Activated T-cell treated with anti-CD3 and anti-CD28 coated beads, Interleukin-2, amount 50 U/mL, for 24 hours (primary cell): ENCODE results near the gene GALNTL6.
"Not testable (repeated sequence)": the region's sequence is repeated elsewhere in the genome, so short reads cannot be mapped to it uniquely, and the experiment has no call there.

Source experiments
- DNase-seq: peaks from one replicate; pipeline ENCODE4 v3.0.0-alpha.2; 2020
- H3K27ac Mint-ChIP-seq: 2 replicates; pipeline ENCODE4 v1.8.0; 2020; ENCODE audit warnings: mild to moderate bottlenecking, mixed read lengths
- H3K27me3 Mint-ChIP-seq: 2 replicates; pipeline ENCODE4 v1.8.0; 2020; ENCODE audit warnings: mixed read lengths
- H3K36me3 Mint-ChIP-seq: 2 replicates; pipeline ENCODE4 v1.8.0; 2020; ENCODE audit warnings: low read depth, mixed read lengths
- H3K4me1 Mint-ChIP-seq: 2 replicates; pipeline ENCODE4 v1.8.0; 2020; ENCODE audit warnings: low read depth, mixed read lengths
- H3K4me3 Mint-ChIP-seq: 2 replicates; pipeline ENCODE4 v1.8.0; 2020; ENCODE audit warnings: mild to moderate bottlenecking, moderate library complexity, mixed read lengths
- H3K9me3 Mint-ChIP-seq: 2 replicates; pipeline ENCODE4 v1.8.0; 2020; ENCODE audit warnings: mixed read lengths

Gene GALNTL6

DNA sequence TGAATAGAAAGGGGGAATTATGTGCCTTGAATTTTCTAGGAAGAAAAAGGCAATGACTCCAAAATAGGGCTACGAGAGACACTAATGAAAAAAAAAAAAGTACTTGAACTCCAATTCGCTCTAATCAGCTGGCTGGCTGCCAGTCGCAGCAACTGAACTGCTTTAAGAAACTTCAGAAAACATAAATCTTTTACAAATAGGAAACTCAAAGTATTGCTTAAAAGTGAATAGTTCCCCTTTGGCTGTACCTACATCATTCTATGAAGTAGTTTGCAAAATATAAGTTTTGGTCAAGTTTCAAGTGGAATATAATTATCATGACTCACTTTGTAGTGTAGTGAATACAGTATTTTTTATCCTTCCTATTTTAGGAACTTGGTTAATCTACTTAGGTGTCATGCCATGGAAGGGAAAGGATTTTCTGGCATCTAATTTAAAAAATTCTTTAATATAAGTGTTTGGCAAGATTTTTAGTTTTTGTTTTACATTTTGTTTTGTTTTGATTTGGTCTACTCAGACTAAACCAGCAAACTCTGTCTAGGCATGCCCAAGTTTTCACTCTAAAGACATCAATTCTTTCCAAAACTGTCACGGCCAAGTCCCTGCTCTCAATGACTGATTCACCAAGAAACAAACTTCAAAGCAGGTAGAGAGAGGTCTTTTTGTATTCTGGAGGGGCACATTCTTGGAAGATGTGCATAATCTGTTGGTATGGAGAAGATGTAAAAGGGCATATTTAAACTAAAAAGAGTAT lies 973.0 kb downstream of the GALNTL6 start:
- Mint-ChIP-seq H3K4me3 (no peak overlapping the region), H3K9me3 (no peaks in the 10 kb centered on the region), H3K27me3 (no peaks in the 10 kb centered on the region), H3K27ac (no peak overlapping the region), H3K36me3 (no peaks in the 10 kb centered on the region), H3K4me1 (no peaks in the 10 kb centered on the region)
- no peak for DNase-seq

GRCh38 chr4:172787111-172787510 lies 973.9 kb downstream of the GALNTL6 start:
- no peak for DNase-seq
- no peak overlapping the region for H3K4me3 Mint-ChIP-seq
- no peaks in the 10 kb centered on the region for H3K9me3 Mint-ChIP-seq
- H3K4me1 Mint-ChIP-seq, result no peaks in the 10 kb centered on the region
- no peaks in the 10 kb centered on the region for H3K27me3 Mint-ChIP-seq
- no peak overlapping the region for H3K27ac Mint-ChIP-seq
- no peaks in the 10 kb centered on the region for H3K36me3 Mint-ChIP-seq

GRCh38 chr4:172791841-172792240 lies 978.6 kb downstream of the GALNTL6 start:
- H3K9me3 Mint-ChIP-seq, result no peaks in the 10 kb centered on the region
- no peaks in the 10 kb centered on the region for H3K36me3 Mint-ChIP-seq
- no peaks in the 10 kb centered on the region for H3K4me1 Mint-ChIP-seq
- no peaks in the 10 kb centered on the region for H3K27me3 Mint-ChIP-seq
- no peak overlapping the region for H3K27ac Mint-ChIP-seq
- DNase-seq, result no peak
- no peak overlapping the region for H3K4me3 Mint-ChIP-seq

DNA sequence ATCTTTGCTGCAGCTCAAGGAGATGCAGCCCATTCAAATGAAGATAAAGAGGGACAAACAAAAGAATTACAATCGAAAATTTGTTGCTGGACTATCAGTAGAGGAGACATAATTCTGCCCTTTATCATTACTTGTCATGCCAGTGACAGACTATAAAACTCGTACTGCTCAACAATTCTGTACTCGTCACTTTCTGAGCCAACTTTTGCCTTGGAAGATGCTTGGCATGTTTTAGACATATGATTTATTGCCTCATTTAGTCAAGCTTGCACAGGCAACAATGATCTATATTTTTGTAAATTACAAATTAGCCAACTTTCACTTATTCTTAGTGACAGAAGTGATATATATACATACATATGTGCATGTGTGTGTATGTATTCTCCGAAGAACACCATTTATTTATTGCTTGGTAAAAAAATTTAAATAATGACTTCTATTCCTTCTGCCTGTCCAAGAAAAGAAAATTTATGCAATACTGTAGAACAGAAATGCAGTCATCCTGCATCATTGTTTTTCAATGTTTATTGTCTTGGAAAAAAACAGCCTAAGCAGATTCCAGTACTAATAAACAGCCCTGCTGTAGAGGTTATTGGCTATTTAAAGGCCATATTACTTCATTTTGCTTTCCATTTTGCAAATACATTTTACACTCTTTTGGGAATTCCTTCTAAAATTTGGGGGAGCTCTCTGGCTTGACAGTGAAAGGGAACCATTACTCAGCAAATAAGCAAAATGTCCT lies 980.5 kb downstream of the GALNTL6 start:
- Mint-ChIP-seq H3K27me3 (no peaks in the 10 kb centered on the region), H3K4me1 (no peaks in the 10 kb centered on the region), H3K4me3 (no peak overlapping the region), H3K36me3 (no peaks in the 10 kb centered on the region), H3K9me3 (no peaks in the 10 kb centered on the region), H3K27ac (no peak overlapping the region)
- DNase-seq, result no peak

DNA sequence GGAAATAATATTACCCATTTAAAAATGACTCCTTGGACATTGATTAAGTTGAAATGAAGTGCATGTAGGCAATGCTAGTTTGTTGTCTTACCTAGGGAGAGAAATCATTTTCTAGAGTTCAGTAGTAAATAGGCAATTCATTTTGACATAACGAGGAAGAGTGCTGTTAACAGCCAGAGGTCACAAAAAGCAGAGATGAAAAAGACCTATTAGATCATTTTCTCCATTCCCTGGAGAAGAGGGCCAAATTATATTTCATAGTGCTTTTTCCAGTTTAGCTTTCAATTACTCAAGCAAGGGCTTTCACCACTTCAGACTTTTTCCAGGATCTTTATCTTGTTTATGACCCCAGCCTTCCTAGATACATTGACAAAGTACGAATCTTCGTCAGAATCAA lies 981.1 kb downstream of the GALNTL6 start:
- Mint-ChIP-seq H3K4me3 (no peak overlapping the region), H3K27me3 (no peaks in the 10 kb centered on the region), H3K9me3 (no peaks in the 10 kb centered on the region), H3K36me3 (no peaks in the 10 kb centered on the region), H3K4me1 (no peaks in the 10 kb centered on the region), H3K27ac (no peak overlapping the region)
- no peak for DNase-seq

- not testable (repeated sequence) for H3K36me3 Mint-ChIP-seq, DNase-seq
These were observed 984.1 kb downstream of the GALNTL6 start for GRCh38 chr4:172797281-172797680.

DNA sequence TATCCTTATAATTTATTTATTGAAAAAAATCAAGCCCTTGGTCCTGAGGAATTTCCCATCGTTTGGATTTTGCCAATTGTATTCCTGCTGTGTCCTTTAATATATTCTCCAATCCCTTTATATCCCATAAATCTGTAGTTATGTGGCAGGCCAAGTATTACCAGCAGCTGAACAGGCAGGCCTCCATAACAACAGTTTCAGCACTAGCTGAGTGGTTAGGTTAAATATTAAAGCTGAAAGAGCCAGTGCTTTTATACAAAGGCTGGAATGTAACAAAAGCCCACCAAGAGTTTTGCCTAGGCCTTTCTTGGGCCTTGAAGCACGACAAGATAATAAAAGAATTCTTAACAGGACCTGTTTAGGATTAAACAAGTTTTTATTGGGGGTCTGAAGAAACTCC lies 988.8 kb downstream of the GALNTL6 start:
- no peaks in the 10 kb centered on the region for H3K9me3 Mint-ChIP-seq
- no peaks in the 10 kb centered on the region for H3K27me3 Mint-ChIP-seq

More at GRCh38 chr4:172797281-172797680, 984.1 kb downstream of the GALNTL6 start:
- H3K27ac Mint-ChIP-seq, H3K4me1 Mint-ChIP-seq, H3K9me3 Mint-ChIP-seq, H3K27me3 Mint-ChIP-seq, H3K4me3 Mint-ChIP-seq: not testable (repeated sequence)

GRCh38 chr4:172806841-172807240 lies 993.6 kb downstream of the GALNTL6 start:
- no peaks in the 10 kb centered on the region for H3K27me3 Mint-ChIP-seq
- H3K4me3 Mint-ChIP-seq, result no peak overlapping the region
- no peaks in the 10 kb centered on the region for H3K36me3 Mint-ChIP-seq
- no peaks in the 10 kb centered on the region for H3K9me3 Mint-ChIP-seq
- no peak overlapping the region for H3K27ac Mint-ChIP-seq
- no peak for DNase-seq
- H3K4me1 Mint-ChIP-seq, result no peaks in the 10 kb centered on the region

More for the DNA sequence above, 988.8 kb downstream of the GALNTL6 start:
- Mint-ChIP-seq H3K4me1 (no peaks in the 10 kb centered on the region), H3K27ac (no peak overlapping the region), H3K36me3 (no peaks in the 10 kb centered on the region), H3K4me3 (no peak overlapping the region)
- DNase-seq, result no peak

DNA sequence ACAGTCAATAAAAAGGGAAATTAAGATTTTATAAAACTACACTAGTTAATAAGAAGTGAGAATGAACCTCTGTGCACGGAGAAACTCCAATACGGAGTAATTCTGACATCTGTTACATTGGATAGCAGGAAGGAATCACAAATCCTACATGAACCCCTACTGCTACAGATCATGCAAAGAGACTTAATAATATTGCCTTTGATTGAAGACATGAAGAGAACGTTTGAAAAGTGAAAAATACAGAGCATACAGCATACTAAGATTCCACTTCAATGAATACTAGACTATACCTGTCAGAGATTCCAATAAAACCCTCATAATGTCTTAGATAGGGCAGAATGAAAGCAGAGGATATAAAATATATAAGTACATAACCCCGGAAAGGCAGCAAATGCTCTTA lies 995.0 kb downstream of the GALNTL6 start:
- Mint-ChIP-seq H3K9me3 (no peaks in the 10 kb centered on the region), H3K4me3 (no peak overlapping the region), H3K27ac (no peak overlapping the region), H3K27me3 (no peaks in the 10 kb centered on the region), H3K4me1 (no peaks in the 10 kb centered on the region), H3K36me3 (no peaks in the 10 kb centered on the region)
- DNase-seq, result no peak

DNA sequence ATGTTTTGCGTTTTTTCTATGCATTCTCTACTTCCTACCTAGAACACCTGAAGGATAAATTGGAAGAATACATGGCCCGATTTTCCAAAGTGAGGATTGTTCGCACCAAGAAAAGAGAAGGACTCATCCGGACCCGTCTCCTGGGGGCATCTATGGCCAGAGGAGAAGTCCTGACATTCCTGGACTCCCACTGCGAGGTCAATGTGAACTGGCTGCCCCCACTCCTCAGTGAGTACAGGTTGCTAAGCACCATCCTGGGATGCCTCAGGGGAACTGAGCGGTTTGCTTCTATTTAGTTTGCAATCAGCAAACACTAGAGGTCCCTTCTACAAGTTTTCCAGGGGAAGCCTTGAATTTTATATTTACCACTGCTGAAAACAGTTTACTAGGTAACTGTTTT lies 996.1 kb downstream of the GALNTL6 start:
- no peak overlapping the region for H3K4me3 Mint-ChIP-seq
- DNase-seq, result no peak
- H3K9me3 Mint-ChIP-seq, result no peaks in the 10 kb centered on the region
- H3K27me3 Mint-ChIP-seq, result no peaks in the 10 kb centered on the region
- no peaks in the 10 kb centered on the region for H3K36me3 Mint-ChIP-seq
- peaks cover 2% of the 10 kb centered on the region for H3K4me1 Mint-ChIP-seq
- H3K27ac Mint-ChIP-seq, result no peak overlapping the region

GRCh38 chr4:172813359-172813923 lies 1000.2 kb downstream of the GALNTL6 start:
- H3K36me3 Mint-ChIP-seq, result no peaks in the 10 kb centered on the region
- no peak overlapping the region for H3K4me3 Mint-ChIP-seq
- H3K27ac Mint-ChIP-seq, result no peak overlapping the region
- H3K4me1 Mint-ChIP-seq, result peaks cover 2% of the 10 kb centered on the region
- H3K9me3 Mint-ChIP-seq, result no peaks in the 10 kb centered on the region
- H3K27me3 Mint-ChIP-seq, result no peaks in the 10 kb centered on the region
- no peak for DNase-seq

DNA sequence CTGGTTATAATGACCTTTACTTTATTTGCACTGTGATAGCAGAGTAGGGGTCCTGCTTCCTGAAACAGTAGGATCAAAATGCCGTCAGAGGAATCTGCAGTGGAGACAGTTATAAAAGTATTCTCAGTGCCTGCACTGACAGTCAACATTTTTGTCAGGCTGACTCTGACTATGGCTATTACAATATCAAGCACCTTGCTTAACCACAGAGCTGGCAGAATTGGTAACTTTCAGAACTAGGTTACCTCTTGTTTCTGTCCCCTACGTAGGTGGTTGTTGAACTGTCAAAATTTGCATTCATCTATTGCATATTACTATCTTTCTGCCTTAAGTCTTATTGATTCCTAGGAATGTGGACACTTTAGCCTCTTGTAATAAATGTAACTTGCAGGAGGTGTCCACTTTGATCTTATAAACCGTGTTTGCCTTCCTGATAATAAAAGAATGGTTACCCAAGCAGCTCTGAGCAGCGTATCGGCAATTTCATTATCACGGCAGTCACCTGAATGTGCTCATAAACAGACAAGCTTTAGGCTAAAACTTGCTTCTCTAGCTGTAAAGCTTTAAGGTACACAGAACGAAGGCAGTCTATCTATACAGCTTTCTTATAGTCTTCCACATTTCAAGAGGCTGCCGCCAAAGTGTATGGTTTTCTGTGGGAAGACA lies 1002.4 kb downstream of the GALNTL6 start:
- H3K36me3 Mint-ChIP-seq, result no peaks in the 10 kb centered on the region
- DNase-seq, result no peak
- no peak overlapping the region for H3K4me3 Mint-ChIP-seq
- H3K27ac Mint-ChIP-seq, result no peak overlapping the region
- H3K4me1 Mint-ChIP-seq, result peaks cover 2% of the 10 kb centered on the region
- no peaks in the 10 kb centered on the region for H3K9me3 Mint-ChIP-seq
- H3K27me3 Mint-ChIP-seq, result no peaks in the 10 kb centered on the region

GRCh38 chr4:172818901-172819300 lies 1005.7 kb downstream of the GALNTL6 start:
- Mint-ChIP-seq H3K27ac (no peak overlapping the region), H3K4me3 (no peak overlapping the region), H3K4me1 (no peaks in the 10 kb centered on the region), H3K36me3 (no peaks in the 10 kb centered on the region), H3K27me3 (peaks cover 2% of the 10 kb centered on the region), H3K9me3 (no peaks in the 10 kb centered on the region)
- no peak for DNase-seq

DNA sequence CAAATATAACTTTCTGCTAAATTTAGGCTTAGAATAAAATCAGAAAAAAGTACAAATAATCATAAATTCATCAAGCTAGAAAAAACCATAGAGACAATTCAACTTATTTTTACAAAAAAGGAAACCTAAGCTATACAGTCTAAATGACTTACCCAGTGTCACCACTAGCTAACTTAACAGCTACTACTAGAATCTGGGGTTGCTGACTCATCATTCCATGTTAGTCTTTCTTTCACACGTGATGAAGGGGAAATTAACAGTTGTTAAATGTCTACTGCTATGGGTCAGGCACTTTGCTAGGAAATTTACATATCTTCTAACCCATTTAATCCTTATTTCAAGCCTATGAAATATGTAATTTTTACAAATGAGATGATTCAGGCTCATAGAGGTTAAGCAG lies 1006.1 kb downstream of the GALNTL6 start:
- H3K27ac Mint-ChIP-seq, result no peak overlapping the region
- no peak for DNase-seq
- no peaks in the 10 kb centered on the region for H3K4me1 Mint-ChIP-seq
- no peaks in the 10 kb centered on the region for H3K9me3 Mint-ChIP-seq
- peaks cover 2% of the 10 kb centered on the region for H3K27me3 Mint-ChIP-seq
- H3K36me3 Mint-ChIP-seq, result no peaks in the 10 kb centered on the region
- H3K4me3 Mint-ChIP-seq, result no peak overlapping the region

- Mint-ChIP-seq H3K27me3 (peaks cover 2% of the 10 kb centered on the region), H3K36me3 (no peaks in the 10 kb centered on the region), H3K27ac (no peak overlapping the region), H3K4me3 (no peak overlapping the region), H3K4me1 (no peaks in the 10 kb centered on the region), H3K9me3 (no peaks in the 10 kb centered on the region)
- DNase-seq, result no peak
These were observed 1009.1 kb downstream of the GALNTL6 start for GRCh38 chr4:172822331-172822730.
